ENCODE measurements around the gene EPHB1.

EPHB1 gene

DNA sequence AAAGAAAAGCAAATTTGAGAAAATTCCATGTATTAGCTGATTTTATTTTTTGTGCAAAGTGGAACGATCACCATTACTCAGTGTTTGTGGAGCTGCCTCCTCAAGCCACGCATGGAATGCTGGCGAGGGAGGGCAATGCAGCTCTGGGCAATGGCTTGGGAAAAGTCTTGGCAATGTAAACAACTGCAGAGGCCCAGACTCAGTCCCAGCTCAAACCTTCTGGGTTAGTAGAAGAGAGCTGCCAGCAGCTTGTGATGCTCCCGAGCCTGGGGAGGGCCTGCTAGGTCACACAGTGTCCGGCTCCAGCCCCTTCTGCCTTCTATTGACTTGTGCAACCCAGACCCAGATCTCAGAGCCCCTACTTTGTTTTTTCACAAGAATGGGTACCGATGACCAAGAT, 4.3 kb downstream of the EPHB1 start:
- Histone ChIP-seq H3K36me3 (no peaks in the 10 kb centered on the region), H3K4me1 (ENCODE audit: control insufficient read depth in 1 of 2, insufficient read depth in 1 of 2, low read depth in 1 of 2, low read length in 1 of 2) (peaks cover 14 to 28% of the 10 kb centered on the region in 2 experiments), H3K4me3 (ENCODE audit: low read depth in 1 of 2, low read length in 1 of 2) (no peak overlapping the region), H3K27ac (no peak overlapping the region), H3K9me3 (no peaks in the 10 kb centered on the region), H3K27me3 (peaks cover 88% of the 10 kb centered on the region)
- no peak for TF ChIP-seq CTCF (IDR thresholded peaks at IDR 0.05)

GRCh38 chr3:134801204-134801958, 6.3 kb downstream of the EPHB1 start:
- H3K9me3 ChIP-seq, result no peaks in the 10 kb centered on the region

DNA sequence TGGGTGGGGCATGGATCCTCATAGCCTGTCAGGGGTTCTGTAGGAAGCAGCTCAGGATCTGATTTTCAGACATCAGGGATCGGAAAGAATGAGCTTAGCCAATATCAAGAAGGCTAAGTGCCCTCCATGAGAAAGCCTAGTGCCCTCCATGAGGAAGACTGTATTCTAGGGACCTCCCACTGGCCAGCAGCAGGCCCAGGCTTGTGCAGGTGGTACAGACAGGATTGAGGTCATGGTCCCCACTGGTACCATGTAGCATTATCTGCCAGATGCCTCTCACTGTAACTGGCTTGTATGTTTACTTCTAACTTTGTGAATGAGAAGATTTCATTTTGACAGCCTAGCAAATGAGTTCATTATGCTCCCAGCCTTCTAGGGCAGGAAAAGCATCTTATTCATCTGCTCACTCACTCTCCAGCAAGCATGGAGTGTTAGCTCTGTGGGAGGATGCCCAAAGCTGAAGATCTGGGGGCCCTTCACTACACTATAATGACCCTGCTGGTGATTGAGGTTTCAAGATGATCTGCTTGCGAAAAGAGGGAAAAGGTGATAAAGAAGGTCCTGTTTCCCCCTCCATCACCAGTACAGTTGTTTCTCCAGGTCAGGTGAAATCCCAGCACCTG, 7.5 kb downstream of the EPHB1 start:
- Histone ChIP-seq H3K9me3 (no peaks in the 10 kb centered on the region), H3K27ac (no peak overlapping the region), H3K27me3 (peaks cover 79% of the 10 kb centered on the region), H3K36me3 (no peaks in the 10 kb centered on the region), H3K4me1 (ENCODE audit: control insufficient read depth in 1 of 2, insufficient read depth in 1 of 2, low read depth in 1 of 2, low read length in 1 of 2) (peaks cover 0 to under 1% of the 10 kb centered on the region in 2 experiments), H3K4me3 (ENCODE audit: low read depth in 1 of 2, low read length in 1 of 2) (no peak overlapping the region)
- no peak for TF ChIP-seq CTCF (IDR thresholded peaks at IDR 0.05)

More at GRCh38 chr3:134801204-134801958, 6.3 kb downstream of the EPHB1 start:
- no peak overlapping the region for H3K4me3 ChIP-seq (ENCODE audit: low read depth in 1 of 2, low read length in 1 of 2)
- H3K27ac ChIP-seq, result no peak overlapping the region
- H3K27me3 ChIP-seq, result peaks cover 86% of the 10 kb centered on the region
- TF ChIP-seq CTCF (IDR thresholded peaks at IDR 0.05), result no peak
- H3K4me1 ChIP-seq (ENCODE audit: control insufficient read depth in 1 of 2, insufficient read depth in 1 of 2, low read depth in 1 of 2, low read length in 1 of 2), result peaks cover 0 to 10% of the 10 kb centered on the region in 2 experiments
- H3K36me3 ChIP-seq, result no peaks in the 10 kb centered on the region

- no peak overlapping the region for H3K27ac ChIP-seq
- H3K27me3 ChIP-seq, result peaks cover 74% of the 10 kb centered on the region
- TF ChIP-seq CTCF (IDR thresholded peaks at IDR 0.05), result no peak
- H3K4me1 ChIP-seq (ENCODE audit: control insufficient read depth in 1 of 2, insufficient read depth in 1 of 2, low read depth in 1 of 2, low read length in 1 of 2), result no peaks in the 10 kb centered on the region
- no peaks in the 10 kb centered on the region for H3K36me3 ChIP-seq
- no peak overlapping the region for H3K4me3 ChIP-seq (ENCODE audit: low read depth in 1 of 2, low read length in 1 of 2)
- H3K9me3 ChIP-seq, result no peaks in the 10 kb centered on the region
These were observed 8.0 kb downstream of the EPHB1 start for GRCh38 chr3:134803051-134803505.

DNA sequence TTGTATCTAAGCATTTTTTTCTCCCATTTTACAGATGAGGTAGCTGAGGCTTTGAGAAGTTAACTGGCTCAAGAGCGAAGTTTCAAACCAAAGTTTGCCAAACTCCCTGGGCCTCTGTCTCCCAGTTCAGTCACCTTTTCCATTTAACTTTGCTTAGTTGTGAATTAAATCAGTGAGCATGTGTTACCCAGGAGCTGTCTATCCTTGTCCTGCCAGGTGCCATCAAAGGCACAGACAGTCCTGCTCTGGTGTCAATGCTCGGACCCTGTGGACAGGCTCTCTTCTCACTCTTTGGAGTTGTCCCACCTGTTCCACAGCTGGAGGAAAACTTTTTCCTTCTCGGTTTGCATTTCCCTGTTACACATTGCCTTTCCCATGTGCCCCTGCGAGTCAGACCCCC, 8.6 kb downstream of the EPHB1 start:
- Histone ChIP-seq H3K27ac (no peak overlapping the region), H3K9me3 (no peaks in the 10 kb centered on the region), H3K4me3 (ENCODE audit: low read depth in 1 of 2, low read length in 1 of 2) (no peak overlapping the region), H3K36me3 (no peaks in the 10 kb centered on the region), H3K4me1 (ENCODE audit: control insufficient read depth in 1 of 2, insufficient read depth in 1 of 2, low read depth in 1 of 2, low read length in 1 of 2) (no peaks in the 10 kb centered on the region), H3K27me3 (peaks cover 68% of the 10 kb centered on the region)
- TF ChIP-seq CTCF (IDR thresholded peaks at IDR 0.05), result no peak

Data from neutrophil (primary cell).